Activated naive CD8-positive, alpha-beta T cell (primary cell): ENCODE measurements around the gene DDI1.
"Not testable (repeated sequence)": the region's sequence is repeated elsewhere in the genome, so short reads cannot be mapped to it uniquely, and the experiment has no call there.

Experiments used
- H3K27ac Mint-ChIP-seq: one replicate; pipeline ENCODE4 v1.8.0; 2021; ENCODE audit warnings: mixed read lengths
- H3K27me3 Mint-ChIP-seq: one replicate; pipeline ENCODE4 v1.8.0; 2021; ENCODE audit warnings: mixed read lengths
- H3K36me3 Mint-ChIP-seq: one replicate; pipeline ENCODE4 v1.8.0; 2021; ENCODE audit warnings: mixed read lengths
- H3K4me1 Mint-ChIP-seq: one replicate; pipeline ENCODE4 v1.8.0; 2021; ENCODE audit warnings: low read depth, mixed read lengths
- H3K4me3 Mint-ChIP-seq: one replicate; pipeline ENCODE4 v1.8.0; 2021; ENCODE audit warnings: mild to moderate bottlenecking, mixed read lengths
- H3K9me3 Mint-ChIP-seq: one replicate; pipeline ENCODE4 v1.8.0; 2021; ENCODE audit warnings: low read depth, mixed read lengths

Gene DDI1

GRCh38 chr11:104015649-104016415 is 20.6 kb upstream of the DDI1 start:
- H3K4me3 Mint-ChIP-seq: no peak overlapping the region
- peaks cover 1% of the 10 kb centered on the region for H3K27me3 Mint-ChIP-seq
- no peaks in the 10 kb centered on the region for H3K36me3 Mint-ChIP-seq
- no peaks in the 10 kb centered on the region for H3K4me1 Mint-ChIP-seq
- H3K27ac Mint-ChIP-seq: no peak overlapping the region
- no peaks in the 10 kb centered on the region for H3K9me3 Mint-ChIP-seq

DNA sequence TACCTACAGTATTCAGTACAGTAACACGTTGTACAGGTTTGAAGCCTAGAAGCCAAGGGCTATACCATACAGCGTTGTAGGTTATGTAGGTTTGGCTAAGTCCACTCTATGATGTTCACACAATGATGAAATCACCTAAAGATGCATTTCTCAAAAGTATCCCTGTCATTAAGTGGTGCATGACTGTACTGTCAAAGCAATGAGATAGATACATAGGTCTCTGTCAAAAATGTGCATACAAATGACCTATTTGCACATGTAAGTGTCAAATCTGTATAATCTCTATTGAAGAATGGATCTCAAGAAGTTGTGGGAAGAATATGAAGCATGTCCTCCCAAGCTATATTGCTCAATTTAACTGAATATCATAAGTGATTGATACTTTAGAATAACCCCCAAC is 11.9 kb upstream of the DDI1 start:
- H3K27me3 Mint-ChIP-seq: no peaks in the 10 kb centered on the region
- H3K9me3 Mint-ChIP-seq: no peaks in the 10 kb centered on the region
- no peaks in the 10 kb centered on the region for H3K4me1 Mint-ChIP-seq
- no peaks in the 10 kb centered on the region for H3K36me3 Mint-ChIP-seq
- no peak overlapping the region for H3K27ac Mint-ChIP-seq
- no peak overlapping the region for H3K4me3 Mint-ChIP-seq

GRCh38 chr11:104028476-104029263 is 7.8 kb upstream of the DDI1 start:
- Mint-ChIP-seq H3K27me3 (no peaks in the 10 kb centered on the region), H3K4me3 (no peak overlapping the region), H3K9me3 (no peaks in the 10 kb centered on the region), H3K4me1 (no peaks in the 10 kb centered on the region), H3K36me3 (no peaks in the 10 kb centered on the region), H3K27ac (no peak overlapping the region)

GRCh38 chr11:104033134-104033533 is 3.3 kb upstream of the DDI1 start:
- no peaks in the 10 kb centered on the region for H3K27me3 Mint-ChIP-seq
- H3K4me3 Mint-ChIP-seq: no peak overlapping the region
- H3K9me3 Mint-ChIP-seq: no peaks in the 10 kb centered on the region
- no peaks in the 10 kb centered on the region for H3K4me1 Mint-ChIP-seq
- no peak overlapping the region for H3K27ac Mint-ChIP-seq
- H3K36me3 Mint-ChIP-seq: no peaks in the 10 kb centered on the region

GRCh38 chr11:104033561-104033960 is 2.9 kb upstream of the DDI1 start:
- Mint-ChIP-seq H3K9me3 (no peaks in the 10 kb centered on the region), H3K27me3 (no peaks in the 10 kb centered on the region), H3K27ac (no peak overlapping the region), H3K4me1 (no peaks in the 10 kb centered on the region), H3K36me3 (no peaks in the 10 kb centered on the region), H3K4me3 (no peak overlapping the region)

GRCh38 chr11:104036995-104037394 is 555 bp downstream of the DDI1 start:
- no peaks in the 10 kb centered on the region for H3K27me3 Mint-ChIP-seq
- no peaks in the 10 kb centered on the region for H3K9me3 Mint-ChIP-seq
- H3K27ac Mint-ChIP-seq: no peak overlapping the region
- H3K4me1 Mint-ChIP-seq: no peaks in the 10 kb centered on the region
- H3K4me3 Mint-ChIP-seq: no peak overlapping the region
- no peaks in the 10 kb centered on the region for H3K36me3 Mint-ChIP-seq

- H3K36me3 Mint-ChIP-seq: no peaks in the 10 kb centered on the region
- H3K4me3 Mint-ChIP-seq: no peak overlapping the region
- no peak overlapping the region for H3K27ac Mint-ChIP-seq
- no peaks in the 10 kb centered on the region for H3K9me3 Mint-ChIP-seq
- no peaks in the 10 kb centered on the region for H3K27me3 Mint-ChIP-seq
- no peaks in the 10 kb centered on the region for H3K4me1 Mint-ChIP-seq
These were observed 5.4 kb downstream of the DDI1 start for GRCh38 chr11:104041792-104042191.

- Mint-ChIP-seq H3K36me3 (no peaks in the 10 kb centered on the region), H3K9me3 (no peaks in the 10 kb centered on the region), H3K4me3 (no peak overlapping the region), H3K27ac (no peak overlapping the region), H3K4me1 (no peaks in the 10 kb centered on the region), H3K27me3 (no peaks in the 10 kb centered on the region)
These were observed 6.7 kb downstream of the DDI1 start for GRCh38 chr11:104043142-104043541.

- Mint-ChIP-seq H3K9me3 (no peaks in the 10 kb centered on the region), H3K27ac (no peak overlapping the region), H3K4me1 (no peaks in the 10 kb centered on the region), H3K36me3 (no peaks in the 10 kb centered on the region), H3K27me3 (no peaks in the 10 kb centered on the region), H3K4me3 (no peak overlapping the region)
These were observed 7.3 kb downstream of the DDI1 start for GRCh38 chr11:104043678-104044239.

DNA sequence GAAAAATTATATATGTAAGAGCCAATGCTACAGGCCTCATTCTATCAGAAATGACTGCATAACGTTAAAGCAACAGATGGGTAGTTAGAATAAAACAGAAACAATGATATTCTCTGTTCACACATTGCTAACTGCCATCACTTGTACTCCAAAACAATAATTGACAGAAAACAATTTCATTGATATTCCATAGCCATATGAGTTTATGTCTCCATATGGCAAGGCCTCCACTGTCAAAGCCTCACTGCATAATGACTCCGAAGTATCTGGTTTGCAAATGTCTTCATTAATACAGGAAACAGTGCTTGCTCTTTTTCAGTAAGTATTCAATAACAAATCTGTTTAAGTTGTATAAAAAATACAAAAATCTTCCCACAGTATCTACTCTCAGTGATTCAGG is 9.9 kb downstream of the DDI1 start:
- Mint-ChIP-seq H3K27ac (no peak overlapping the region), H3K9me3 (no peaks in the 10 kb centered on the region), H3K36me3 (no peaks in the 10 kb centered on the region), H3K4me3 (no peak overlapping the region), H3K4me1 (no peaks in the 10 kb centered on the region), H3K27me3 (no peaks in the 10 kb centered on the region)

DNA sequence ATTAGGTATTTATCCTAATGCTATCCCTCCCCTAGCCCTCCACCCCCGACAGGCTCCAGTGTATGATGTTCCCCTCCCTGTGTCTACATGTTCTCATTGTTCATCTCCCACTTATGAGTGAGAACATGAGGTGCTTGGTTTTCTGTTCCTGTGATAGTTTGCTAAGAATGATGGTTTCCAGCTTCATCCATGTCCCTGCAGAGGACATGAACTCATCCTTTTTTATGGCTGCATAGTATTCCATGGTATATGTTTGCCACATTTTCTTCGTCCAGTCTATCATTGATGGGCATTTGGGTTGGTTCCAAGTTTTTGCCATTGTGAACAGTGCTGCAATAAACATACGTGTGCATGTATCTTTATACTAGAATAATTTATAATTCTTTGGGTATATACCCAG is 10.4 kb downstream of the DDI1 start:
- not testable (repeated sequence) for H3K27me3 Mint-ChIP-seq, H3K4me1 Mint-ChIP-seq, H3K4me3 Mint-ChIP-seq, H3K36me3 Mint-ChIP-seq, H3K9me3 Mint-ChIP-seq, H3K27ac Mint-ChIP-seq

- Mint-ChIP-seq H3K36me3 (no peaks in the 10 kb centered on the region), H3K4me1 (no peaks in the 10 kb centered on the region), H3K4me3 (no peak overlapping the region), H3K27ac (no peak overlapping the region), H3K27me3 (no peaks in the 10 kb centered on the region), H3K9me3 (no peaks in the 10 kb centered on the region)
These were observed 12.7 kb downstream of the DDI1 start for GRCh38 chr11:104049116-104049515.

- H3K4me3 Mint-ChIP-seq: no peak overlapping the region
- H3K27ac Mint-ChIP-seq: no peak overlapping the region
- no peaks in the 10 kb centered on the region for H3K9me3 Mint-ChIP-seq
- H3K27me3 Mint-ChIP-seq: no peaks in the 10 kb centered on the region
- no peaks in the 10 kb centered on the region for H3K4me1 Mint-ChIP-seq
- no peaks in the 10 kb centered on the region for H3K36me3 Mint-ChIP-seq
These were observed 15.3 kb downstream of the DDI1 start for GRCh38 chr11:104051778-104052177.

DNA sequence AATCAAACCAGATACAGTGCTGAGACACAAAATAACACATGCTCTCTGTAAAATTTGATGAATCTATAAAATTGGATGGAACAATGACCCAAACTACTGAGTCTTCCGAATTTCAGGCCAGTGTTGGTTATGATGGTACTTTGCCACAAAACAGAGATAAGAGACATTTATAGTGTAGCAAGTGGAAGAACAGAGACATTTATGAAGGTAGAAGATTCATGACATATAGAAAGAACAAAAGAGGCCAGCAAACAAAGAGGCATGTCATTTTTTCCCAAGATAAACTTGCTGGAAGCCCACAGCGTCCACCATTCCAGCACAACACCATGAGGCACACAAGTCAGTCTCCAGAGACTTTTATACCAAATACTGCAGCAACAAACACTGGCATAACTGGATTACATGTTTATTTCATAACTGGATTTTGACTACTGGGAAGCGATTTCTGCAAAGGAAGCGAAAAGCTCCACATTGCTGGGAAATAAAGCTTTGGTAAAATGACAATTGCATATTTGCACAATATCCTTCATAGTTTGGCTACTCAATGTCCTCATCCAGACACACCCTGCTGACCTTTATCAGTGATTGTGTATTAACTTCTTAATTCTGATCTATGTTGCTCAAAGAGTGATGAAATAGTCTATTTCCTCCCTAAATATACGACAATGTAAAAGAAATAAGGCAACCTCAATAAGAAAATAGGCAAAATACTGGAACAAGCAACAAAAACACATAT is 17.5 kb downstream of the DDI1 start:
- H3K27ac Mint-ChIP-seq: no peak overlapping the region
- no peak overlapping the region for H3K4me3 Mint-ChIP-seq
- H3K4me1 Mint-ChIP-seq: no peaks in the 10 kb centered on the region

DNA sequence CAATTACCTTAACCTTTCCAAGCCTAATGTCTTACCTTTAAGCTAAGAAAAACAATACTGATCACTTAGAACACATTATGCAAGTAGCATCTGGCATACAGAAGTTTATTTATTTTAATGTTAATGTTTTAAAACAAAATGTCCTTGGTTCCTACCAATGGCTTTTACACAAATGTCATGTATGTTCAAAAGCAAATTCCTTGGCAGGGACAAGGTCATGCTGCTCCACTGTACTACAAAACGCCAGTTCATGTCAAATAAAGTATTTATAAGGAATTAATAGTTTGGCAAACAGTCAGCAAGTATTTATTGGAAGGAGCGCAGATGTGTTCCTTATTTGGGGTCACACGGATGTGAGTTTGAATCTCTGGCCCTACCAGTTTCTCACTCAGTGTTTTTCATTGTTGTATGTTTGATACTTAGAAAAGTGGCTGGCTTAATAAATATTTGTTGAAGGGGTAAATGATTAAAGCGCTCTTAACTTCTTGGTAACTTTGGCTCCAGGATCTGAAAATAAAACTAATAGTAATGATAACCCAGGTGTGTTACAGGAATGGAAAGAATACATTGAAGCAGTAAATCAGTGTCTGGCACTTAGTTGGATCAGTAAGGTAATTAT is 18.6 kb downstream of the DDI1 start:
- no peaks in the 10 kb centered on the region for H3K4me1 Mint-ChIP-seq
- no peaks in the 10 kb centered on the region for H3K9me3 Mint-ChIP-seq
- no peaks in the 10 kb centered on the region for H3K27me3 Mint-ChIP-seq
- H3K27ac Mint-ChIP-seq: no peak overlapping the region
- H3K4me3 Mint-ChIP-seq: no peak overlapping the region
- H3K36me3 Mint-ChIP-seq: no peaks in the 10 kb centered on the region

More for the DNA sequence above, 17.5 kb downstream of the DDI1 start:
- no peaks in the 10 kb centered on the region for H3K27me3 Mint-ChIP-seq
- H3K36me3 Mint-ChIP-seq: no peaks in the 10 kb centered on the region
- no peaks in the 10 kb centered on the region for H3K9me3 Mint-ChIP-seq
